HG02884 (cell line): ENCODE data around the gene ADAM12.

Source experiments
- ATAC-seq: cut with Tn5 transposase; IDR thresholded peaks from one replicate; pipeline ENCODE4 v1.9.1; 2021; ENCODE audit warnings: mild to moderate bottlenecking, moderate library complexity; ENCODE audit not compliant: unreplicated experiment

Gene ADAM12

DNA sequence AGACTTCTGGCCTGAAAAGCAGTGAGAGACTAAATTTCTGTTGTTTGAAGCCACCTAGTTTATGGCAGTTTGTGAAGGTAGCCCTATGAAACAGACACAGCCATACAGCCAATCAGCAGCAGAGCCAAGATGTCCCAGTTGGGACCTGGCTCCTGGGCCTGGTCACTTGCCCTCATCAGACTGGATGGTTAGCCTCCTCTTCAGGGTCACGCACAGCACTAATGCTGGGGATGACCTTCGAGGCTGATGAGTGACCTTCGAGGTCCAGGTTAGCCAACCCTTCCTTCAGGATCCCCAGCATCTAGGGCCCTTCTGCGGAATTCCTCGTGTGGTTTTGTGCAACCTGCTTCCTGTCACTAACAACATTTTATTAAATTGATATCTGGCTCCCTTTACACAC is 262.3 kb downstream of the ADAM12 start:
- ATAC-seq = no peak

DNA sequence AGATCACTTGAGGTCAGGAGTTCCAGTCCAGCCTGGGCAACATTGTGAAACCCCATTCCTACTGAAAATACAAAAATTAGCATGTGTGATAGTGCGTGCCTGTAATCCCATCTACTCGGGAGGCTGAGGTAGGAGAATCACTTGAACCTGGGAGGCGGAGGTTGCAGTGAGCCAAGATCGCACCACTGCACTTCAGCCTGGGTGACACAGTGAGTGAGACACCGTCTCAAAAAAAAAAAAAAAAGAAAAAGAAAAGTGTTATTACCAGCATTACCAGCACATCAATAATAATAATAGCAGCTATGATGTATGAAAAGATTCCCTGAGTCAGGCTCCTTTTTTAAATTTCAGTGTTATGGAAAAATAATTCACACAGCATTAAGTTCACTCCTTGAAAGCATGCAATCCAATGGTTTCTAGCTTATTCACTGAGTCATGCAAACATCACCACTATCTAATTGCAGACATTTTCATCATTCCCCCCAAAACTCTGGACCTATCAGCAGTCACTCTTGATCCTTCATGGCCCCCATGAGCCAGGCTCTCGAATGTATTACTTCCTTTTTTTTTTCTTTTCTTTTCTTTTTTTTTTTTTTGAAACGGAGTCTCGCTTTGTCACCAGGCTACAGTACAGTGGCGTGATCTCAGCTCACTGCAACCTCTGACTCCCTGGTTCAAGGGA is 263.5 kb downstream of the ADAM12 start:
- ATAC-seq = no peak

DNA sequence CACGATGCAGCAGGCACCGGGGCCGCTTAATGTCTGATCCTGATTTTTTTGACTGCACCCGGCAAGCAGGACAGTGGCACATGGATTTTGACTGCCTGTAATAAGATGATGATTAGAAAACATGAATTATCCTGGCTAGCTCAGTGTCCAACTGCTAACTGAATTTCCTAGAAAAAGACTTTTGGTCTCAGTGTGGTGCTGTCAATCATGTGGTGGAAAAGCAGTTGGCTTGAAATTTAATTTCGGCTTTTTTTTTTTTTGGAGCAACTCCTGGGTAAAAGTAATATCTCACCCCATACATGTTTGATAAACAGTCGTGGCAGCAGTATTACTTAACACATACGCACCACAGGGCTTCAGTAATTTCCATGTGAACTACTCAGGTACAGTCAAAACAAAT is 264.2 kb downstream of the ADAM12 start:
- ATAC-seq = no peak

DNA sequence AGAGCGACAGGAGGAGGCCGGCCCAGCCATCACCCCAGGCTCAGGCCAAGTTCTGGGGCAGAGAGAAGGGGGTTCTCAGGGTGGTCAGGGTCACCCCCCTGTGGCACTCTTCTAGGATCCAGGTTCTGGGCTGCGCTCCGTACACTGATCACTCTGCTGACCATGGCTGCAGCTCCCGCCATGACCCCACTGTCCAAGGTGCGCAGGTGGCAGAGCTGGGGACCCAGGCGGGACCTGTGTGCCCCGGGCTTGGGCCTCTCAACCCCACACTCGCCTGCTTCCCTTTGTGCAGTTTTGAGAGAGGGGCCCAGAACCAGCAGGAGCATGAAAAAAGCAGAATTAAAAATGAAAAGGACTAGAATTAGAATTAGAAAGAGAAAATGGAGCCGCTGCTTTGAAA is 264.8 kb downstream of the ADAM12 start:
- ATAC-seq = no peak

DNA sequence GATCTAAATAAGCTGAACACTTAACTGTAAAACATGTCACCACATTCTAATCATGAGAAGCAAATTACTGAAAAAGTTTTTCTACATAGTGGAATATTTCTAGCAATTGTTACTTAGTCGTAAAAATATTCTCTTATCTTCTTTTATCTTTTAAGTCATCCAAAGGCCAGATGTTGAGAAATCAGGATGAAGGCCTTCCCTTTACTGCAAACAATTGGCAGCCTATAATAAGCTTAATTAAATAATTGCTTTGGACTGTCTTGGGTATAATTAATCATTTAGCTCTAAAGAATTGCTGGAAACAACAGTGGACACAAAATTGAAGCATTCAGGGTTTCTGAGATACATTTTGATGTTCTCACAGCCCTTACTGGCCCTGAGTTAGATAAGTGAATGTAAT is 265.4 kb downstream of the ADAM12 start:
- no peak for ATAC-seq

DNA sequence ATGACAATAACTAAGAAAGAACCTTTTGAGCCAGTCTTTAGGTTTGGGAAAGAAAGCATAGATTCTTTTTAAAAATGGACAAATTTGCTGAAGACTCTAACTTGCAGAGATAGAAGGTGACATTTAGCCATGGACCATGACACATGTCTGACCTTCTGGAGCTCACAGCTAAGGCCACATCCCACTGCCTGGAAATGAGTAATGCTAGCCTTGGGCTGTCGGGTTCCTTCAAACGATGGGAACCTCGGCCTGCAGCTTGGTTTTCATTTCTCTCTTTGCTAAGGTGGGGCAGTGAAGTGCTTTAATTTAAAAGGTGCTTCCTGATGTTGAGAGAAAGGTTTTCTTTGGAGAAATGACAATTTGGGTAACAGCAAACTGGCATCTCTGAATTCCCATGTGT is 268.7 kb downstream of the ADAM12 start:
- ATAC-seq = no peak

DNA sequence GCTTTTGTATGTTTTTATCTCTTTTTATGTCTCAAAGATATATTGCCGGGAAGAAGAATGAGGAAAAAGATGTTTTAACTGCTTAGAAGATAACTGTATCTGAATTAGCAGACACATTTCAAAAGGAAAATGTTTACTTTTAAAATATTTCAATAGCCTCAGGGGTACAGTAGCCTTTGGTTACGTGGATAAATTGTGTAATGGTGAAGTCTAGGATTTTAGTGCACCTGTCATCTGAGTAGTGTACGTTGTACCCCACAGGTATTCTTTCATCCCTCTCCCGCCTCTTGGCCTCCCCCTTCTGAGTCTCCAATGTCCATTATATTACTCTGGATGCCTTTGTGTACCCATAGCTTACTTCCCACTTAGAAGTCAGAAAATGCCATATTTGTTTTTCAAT is 269.8 kb downstream of the ADAM12 start:
- no peak for ATAC-seq

DNA sequence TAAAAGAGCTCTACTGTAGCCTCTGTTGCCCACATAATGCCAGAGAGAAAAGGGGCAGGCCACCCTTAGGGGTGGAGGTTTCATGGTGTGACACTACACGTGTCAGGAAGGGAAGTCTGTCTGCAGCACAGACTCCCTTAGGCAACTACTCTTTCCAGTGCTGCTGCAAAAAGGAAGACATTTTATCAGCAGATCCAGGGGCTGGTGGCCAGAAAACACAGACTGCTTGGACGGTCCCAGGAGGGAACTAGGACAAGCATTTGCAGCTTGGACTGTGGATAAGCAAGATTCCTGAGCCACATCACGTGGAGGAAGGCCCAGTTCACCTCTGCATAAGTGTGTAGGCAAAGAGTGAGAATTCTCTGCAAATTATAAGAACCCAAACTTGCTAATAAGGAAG is 271.1 kb downstream of the ADAM12 start:
- ATAC-seq = no peak

DNA sequence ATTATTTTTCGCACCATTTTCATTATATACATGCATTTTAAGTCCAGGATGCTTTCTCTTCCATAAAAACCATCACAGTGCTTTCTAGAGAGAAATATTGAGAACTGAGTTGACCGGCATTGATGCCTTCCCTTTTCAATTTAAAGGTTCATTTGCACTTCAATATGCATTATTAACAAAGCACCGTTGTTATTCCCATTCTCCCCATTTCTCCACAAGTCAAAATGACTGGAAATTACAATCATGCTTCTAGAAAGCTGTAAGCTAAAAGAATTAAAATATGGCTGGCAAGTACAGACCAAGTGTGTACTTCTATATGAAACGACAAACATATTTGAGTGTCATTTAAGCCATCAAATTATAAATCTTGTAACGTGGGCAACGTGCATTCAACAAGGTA is 272.4 kb downstream of the ADAM12 start:
- ATAC-seq = no peak

DNA sequence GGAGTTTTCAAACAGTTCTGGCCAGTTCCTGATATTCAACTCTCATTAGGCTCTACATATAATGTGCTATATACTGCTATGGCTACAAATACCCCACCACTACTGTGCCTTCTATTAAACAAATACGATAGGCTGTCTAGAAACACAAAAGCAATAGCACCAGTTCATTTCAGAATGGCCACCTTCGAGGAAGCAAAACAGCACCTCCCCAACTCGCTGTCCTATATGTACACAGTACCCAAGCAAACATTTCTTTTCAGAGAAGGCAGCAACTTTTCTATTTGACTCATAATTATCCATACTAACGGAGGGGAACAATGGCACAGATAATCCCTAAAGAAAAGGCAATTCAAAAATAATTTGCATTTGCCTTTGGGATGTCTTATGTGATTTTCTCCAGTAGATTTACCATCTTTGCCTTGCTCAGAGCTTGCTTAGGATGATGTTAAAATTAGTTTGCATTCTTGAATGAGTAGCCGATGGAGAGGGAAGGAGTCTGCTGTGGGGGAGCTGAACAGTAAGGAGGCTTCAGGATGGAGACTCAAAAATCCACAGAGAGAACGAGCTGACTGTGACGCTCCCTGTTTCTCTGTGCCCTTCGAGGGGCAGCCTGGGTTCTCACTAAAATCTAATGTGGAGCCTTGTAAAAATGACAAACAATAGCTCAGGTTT is 273.3 kb downstream of the ADAM12 start:
- ATAC-seq = no peak

DNA sequence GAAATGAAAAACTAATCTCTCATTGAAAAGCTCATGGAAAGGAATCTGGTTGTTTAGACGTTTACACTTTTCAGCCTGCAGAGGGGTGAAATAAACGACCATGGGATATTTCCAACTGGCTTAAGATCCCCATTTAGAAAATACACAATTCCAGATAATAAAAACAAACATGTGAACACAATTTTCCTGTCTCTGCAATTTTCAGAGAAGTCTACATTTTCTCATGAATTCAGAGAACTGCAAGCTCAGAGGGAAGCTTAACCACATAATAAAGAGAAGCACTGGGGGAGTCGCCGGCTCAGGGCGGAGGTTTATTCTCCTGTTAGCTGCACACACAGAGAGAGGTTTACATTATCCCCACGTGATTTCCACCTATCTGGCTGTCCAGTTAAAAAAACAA is 276.8 kb downstream of the ADAM12 start:
- no peak for ATAC-seq

DNA sequence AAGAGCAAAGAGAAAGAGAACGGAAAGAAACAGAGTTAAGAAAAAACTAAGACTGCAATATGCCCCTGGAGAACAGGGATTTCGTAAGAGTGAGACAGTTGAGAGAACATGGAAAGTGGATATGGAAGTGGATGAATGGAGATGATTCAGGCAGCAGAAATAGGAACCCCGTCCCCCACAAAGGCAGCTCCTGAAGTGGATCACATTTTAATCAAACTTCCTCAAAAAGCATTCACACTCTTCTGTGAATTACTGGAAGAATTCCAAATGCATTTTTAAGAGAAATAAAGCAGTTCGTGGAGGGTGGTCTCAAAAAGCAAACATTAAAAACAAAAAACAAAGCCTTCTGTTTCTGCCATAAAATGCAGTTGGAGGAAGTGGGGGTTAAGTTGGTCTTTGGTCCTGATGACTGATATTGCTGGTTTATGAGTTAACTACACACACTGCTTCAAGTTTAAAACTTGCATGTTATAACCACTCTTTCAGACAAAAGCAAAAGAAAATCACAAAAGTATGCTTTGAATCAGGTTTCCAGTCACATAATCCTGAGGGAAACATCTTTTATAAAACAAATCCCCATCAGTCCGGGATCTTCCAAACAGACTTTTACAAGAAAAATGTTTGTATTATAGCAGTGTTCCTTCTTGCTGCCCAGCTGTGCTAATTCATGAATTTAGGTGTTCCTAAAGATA is 277.6 kb downstream of the ADAM12 start:
- no peak for ATAC-seq

DNA sequence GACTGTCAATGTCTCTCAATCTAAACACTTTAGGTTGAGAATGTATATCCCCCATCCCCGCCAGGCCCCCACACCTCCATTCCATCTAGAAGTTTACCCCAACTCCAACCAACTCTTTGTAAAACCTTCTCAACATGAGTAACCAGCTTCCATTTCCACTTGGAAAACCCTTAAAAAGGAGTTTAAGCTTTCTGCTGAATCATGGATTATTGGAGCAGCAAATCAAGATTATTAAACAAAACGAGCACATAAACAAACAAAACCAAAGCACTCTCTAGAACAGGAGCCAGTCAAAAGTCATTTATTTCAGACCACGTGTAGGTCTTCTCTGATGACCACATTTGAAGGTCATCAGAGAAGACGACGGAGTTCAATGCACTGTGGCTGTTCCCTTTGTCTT is 278.4 kb downstream of the ADAM12 start:
- ATAC-seq = no peak

DNA sequence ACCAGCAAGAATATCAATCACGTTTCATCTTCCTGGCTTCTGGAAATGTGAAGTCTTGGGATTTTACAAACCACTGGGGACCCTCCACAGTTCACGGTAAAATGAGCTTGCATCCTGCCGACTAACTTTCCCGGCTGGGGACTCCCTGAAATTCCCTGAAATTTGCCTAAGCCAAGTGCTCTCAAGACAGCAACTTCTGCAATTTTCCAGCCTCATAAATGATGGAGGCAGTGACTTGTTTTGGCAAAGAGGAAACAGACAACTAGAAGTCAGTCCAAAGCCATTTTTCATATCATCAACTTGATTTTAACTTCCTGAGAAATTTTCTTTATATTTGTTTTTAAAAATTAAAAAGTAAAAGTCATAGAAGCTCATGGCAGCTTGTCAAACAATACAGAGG is 279.6 kb downstream of the ADAM12 start:
- no peak for ATAC-seq

DNA sequence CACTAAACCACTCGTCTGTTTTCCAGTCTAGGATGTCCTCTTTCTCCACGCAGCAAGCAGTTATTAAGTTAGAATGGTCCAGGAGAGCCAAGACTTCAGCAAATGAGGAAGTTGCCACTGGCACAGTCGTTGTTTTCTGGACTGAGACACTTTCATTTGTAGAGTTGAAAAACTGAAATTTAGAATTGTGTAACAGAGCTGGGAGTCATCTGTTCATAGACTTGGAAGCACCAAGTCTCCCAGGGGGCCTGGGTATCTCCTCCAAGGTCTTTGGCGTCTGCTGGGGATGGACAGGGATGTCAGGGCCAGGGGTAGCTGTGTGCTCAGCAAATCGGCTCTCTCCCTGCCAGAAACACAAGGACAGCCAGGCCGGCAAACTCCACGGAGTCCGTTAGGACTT is 283.5 kb downstream of the ADAM12 start:
- no peak for ATAC-seq

DNA sequence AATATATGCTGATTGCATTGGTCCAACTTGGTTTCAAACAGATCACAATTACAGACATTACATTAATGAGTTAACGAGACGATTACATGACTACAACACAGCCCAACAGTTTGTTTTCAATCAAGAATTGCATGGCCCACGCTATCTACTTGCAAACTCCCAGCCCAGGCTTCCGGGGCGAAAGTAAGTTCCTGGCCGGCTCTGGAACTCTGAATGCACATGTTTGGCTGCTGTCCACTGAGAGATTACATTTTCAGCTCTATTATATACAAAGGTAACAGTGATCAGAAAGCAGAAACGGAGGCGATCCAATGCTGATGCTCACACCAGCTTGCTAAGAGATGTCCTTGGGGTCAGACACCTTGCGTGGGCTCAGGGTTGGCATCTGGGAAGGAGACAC is 285.6 kb downstream of the ADAM12 start:
- ATAC-seq = no peak

DNA sequence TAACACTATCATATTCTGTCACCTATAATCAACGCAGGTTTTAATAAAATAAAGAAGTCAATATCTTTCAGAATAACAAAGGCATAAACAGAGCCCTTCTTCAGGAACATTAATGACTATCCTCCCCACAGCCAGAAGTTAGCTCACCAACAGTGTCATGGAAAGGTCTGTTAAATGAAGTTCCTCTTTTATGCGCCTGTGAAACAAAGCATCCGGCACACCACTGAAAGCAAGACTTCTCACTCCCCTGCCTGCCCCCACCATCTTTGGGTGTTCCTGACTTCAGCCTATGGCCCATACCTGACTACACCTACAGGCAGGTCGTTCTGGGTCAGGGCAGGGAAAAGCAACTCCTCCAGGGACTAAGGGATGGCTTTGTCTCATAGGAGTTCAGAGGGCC is 286.5 kb downstream of the ADAM12 start:
- peak; percentile 97 for ATAC-seq

DNA sequence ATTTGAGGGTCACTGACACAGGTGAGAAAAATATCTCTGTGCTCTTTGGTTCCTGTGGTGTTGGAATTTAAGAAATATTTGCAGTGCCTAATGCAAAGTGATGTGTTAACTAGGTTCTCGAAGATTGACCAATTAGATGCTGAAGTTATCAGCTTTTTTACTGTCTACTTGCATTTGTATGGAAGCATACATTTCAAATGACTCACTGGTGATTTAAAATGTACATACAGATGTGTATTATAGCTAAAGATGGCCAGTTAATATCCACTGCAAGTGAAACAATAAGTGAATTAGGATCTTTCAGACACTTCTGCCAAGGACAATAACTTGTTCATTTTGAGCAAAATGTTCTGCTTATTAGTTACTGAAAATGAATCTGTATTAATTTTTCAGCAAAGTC is 287.0 kb downstream of the ADAM12 start:
- ATAC-seq = no peak

DNA sequence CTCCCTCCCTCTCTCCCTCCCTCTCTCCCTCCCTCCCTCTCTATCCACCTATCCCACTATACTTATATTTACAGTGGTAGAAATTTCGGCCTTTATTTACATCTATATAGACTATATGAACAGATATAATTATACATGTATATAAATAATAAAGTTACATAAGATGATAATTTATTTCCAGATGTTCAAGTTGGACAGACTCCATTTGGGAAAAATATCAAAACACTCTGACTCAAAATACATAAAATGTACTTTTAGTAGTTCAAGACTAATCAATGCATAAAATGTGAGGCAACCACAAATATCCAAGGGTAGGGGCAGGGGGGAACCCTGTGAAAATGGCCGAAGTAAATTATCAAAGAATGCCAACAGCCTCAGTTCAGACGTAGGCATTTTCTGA is 288.9 kb downstream of the ADAM12 start:
- ATAC-seq = no peak

DNA sequence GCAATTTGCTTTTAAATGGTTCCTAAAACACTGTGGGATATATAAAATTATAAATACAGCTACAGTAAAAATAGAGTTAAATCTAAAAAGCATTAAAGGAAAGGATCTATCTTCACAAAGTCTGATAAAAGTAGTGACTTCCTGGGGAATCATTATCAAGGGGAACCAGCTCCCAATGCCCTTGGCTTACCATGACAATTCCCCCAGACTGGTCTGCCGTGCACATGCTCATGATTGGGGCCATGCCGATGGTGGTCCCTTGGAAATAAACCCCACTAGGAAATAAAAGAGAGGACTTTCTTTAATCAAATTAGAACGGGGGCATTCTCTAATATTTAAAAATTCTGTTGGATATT is 290.1 kb downstream of the ADAM12 start:
- no peak for ATAC-seq

DNA sequence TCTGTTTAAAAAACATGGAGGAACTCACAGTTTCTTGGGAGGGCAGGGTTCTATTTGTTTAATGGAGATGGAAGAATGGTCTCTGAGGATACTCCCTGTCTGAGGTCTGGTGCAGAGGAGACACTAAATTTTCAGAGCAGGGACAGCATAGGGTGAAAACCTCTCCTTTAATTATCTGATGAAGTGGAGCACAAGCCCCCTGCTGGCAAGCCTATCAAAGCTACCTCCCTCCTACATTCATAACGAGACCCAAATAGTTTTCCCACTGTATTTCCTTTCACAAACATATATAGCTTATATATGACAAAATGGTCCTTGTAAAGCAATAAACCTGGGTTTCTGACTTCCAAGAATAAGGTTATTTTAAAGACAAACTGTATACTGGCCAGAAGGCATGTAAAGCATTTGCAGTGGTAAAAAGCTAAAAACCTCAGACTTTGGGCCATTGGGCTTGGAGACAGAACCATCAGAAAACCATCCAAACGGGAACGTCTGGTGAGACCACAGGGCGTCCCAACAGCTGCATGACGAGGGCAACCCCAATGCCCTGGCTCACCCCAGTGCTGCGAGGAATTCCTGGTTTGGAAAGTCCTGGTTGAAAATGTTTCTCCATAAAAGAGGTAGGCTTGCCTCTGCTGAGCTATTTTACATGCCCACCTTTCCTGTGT is 290.6 kb downstream of the ADAM12 start:
- no peak for ATAC-seq

DNA sequence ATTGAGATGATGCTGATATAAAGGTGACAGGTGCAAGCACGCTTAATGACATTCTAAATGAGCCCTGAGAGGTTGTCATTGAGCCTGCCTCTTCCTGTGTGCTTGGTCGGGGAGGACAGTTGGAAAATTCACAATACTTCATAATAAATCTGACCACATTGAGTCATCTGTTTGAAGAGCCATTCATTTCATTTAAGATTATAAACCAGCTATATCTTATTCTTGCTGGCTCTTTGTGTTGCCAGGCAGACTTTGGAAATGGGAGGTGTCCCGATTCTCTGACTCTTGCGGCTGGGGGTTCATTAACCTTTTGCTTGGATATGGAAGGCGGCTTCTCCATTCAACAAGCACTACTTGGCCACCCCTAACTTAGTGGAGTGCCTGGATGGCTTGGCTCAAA is 293.7 kb downstream of the ADAM12 start:
- no peak for ATAC-seq
